Measurements from ENCODE around the gene IL19.

The IL19 gene

GRCh38 chr1:206729507-206729906 lies 41.1 kb upstream of the IL19 start:
- CTCF ChIA-PET, result interaction anchor here (0.8 to 1.8 kb wide), 2 partner anchors 11 to 183 kb away, joined by 4 to 9 read pairs; no protein-coding TSS in a partner anchor
- TF ChIP-seq ZSCAN16 (tag by site-specific recombination; IDR thresholded peaks at IDR 0.05), result no peak
- no peak for TF ChIP-seq RBAK (tag by site-specific recombination; IDR thresholded peaks at IDR 0.05)
- no peak for TF ChIP-seq PRDM6 (tag by site-specific recombination; IDR thresholded peaks at IDR 0.05)
- TF ChIP-seq ZNF514 (tag by site-specific recombination; IDR thresholded peaks at IDR 0.05), result no peak
- no peak for TF ChIP-seq ZNF645 (tag by site-specific recombination; IDR thresholded peaks at IDR 0.05)
- no peak for TF ChIP-seq SCRT1 (tag by site-specific recombination; IDR thresholded peaks at IDR 0.05; ENCODE audit: borderline replicate concordance)
- no peak for TF ChIP-seq ZNF341 (tag by site-specific recombination; IDR thresholded peaks at IDR 0.05; ENCODE audit: low read depth)
- no peak for TF ChIP-seq ZNF394 (tag by site-specific recombination; IDR thresholded peaks at IDR 0.05; ENCODE audit: borderline replicate concordance)
- no peak for TF ChIP-seq ZNF23 (tag by site-specific recombination; IDR thresholded peaks at IDR 0.05; ENCODE audit: borderline replicate concordance)
- no peak for TF ChIP-seq ZBTB10 (tag by site-specific recombination; IDR thresholded peaks at IDR 0.05)
- no peak for TF ChIP-seq ZNF747 (tag by site-specific recombination; IDR thresholded peaks at IDR 0.05)
- TF ChIP-seq ZNF623 (tag by site-specific recombination; IDR thresholded peaks at IDR 0.05), result no peak
- no peak overlapping the region for H3K27ac ChIP-seq (ENCODE audit: extremely low read depth, low read depth, low read length)

GRCh38 chr1:206732508-206732907 lies 38.1 kb upstream of the IL19 start:
- H3K4me1 ChIP-seq (ENCODE audit: control insufficient read depth, insufficient read depth, low read length), result no peaks in the 10 kb centered on the region
- H3K4me3 ChIP-seq (ENCODE audit: low read depth, low read length), result no peak overlapping the region
- ChIA-PET POLR2A (no interaction called here), CTCF (interaction anchor here (0.5 to 6.4 kb wide), 4 partner anchors 180 to 250 kb away, joined by 3 to 73 read pairs (median 3); no protein-coding TSS in a partner anchor)
- no peaks in the 10 kb centered on the region for H3K9me3 ChIP-seq (ENCODE audit: control insufficient read depth, insufficient read depth, low read depth, low read length)
- H3K27ac ChIP-seq (ENCODE audit: extremely low read depth, low read depth, low read length), result no peak overlapping the region
- peaks cover 0 to 49% of the 10 kb centered on the region in 2 experiments; a peak in 1 of 3 replicates for H3K36me3 ChIP-seq (ENCODE audit: control insufficient read depth in 2 of 2, insufficient read depth in 1 of 2, low read length in 2 of 2)
- TF ChIP-seq ZBTB44 (tag by site-specific recombination; IDR thresholded peaks at IDR 0.05) (no peak), SP3 (tag by site-specific recombination; IDR thresholded peaks at IDR 0.05) (no peak), HOXA7 (CRISPR knock-in tag; IDR thresholded peaks at IDR 0.05; ENCODE audit: borderline replicate concordance) (no peak), ZBTB8A (tag by site-specific recombination; IDR thresholded peaks at IDR 0.05) (no peak), ZNF221 (tag by site-specific recombination; IDR thresholded peaks at IDR 0.05; ENCODE audit: borderline replicate concordance) (no peak), ZNF394 (tag by site-specific recombination; IDR thresholded peaks at IDR 0.05; ENCODE audit: borderline replicate concordance) (no peak), ZNF777 (tag by site-specific recombination; IDR thresholded peaks at IDR 0.05; ENCODE audit: borderline replicate concordance) (no peak), SP2 (tag by site-specific recombination; IDR thresholded peaks at IDR 0.05) (no peak), ZNF510 (tag by site-specific recombination; IDR thresholded peaks at IDR 0.05; ENCODE audit: insufficient replicate concordance) (no peak), PRDM10 (tag by site-specific recombination; IDR thresholded peaks at IDR 0.05) (no peak), ZNF112 (tag by site-specific recombination; IDR thresholded peaks at IDR 0.05) (no peak), ZNF23 (tag by site-specific recombination; IDR thresholded peaks at IDR 0.05; ENCODE audit: borderline replicate concordance) (no peak), ZBTB7A (tag by site-specific recombination; IDR thresholded peaks at IDR 0.05; ENCODE audit: low read depth) (no peak), ZIC2 (tag by site-specific recombination; IDR thresholded peaks at IDR 0.05) (no peak), ZNF785 (tag by site-specific recombination; IDR thresholded peaks at IDR 0.05) (no peak)

More at GRCh38 chr1:206729507-206729906, 41.1 kb upstream of the IL19 start:
- no peak overlapping the region for H3K4me3 ChIP-seq (ENCODE audit: low read depth, low read length)
- peaks cover 0 to 45% of the 10 kb centered on the region in 2 experiments; a peak in 1 of 3 replicates for H3K36me3 ChIP-seq (ENCODE audit: control insufficient read depth in 2 of 2, insufficient read depth in 1 of 2, low read length in 2 of 2)
- no peaks in the 10 kb centered on the region for H3K9me3 ChIP-seq (ENCODE audit: control insufficient read depth, insufficient read depth, low read depth, low read length)
- POLR2A ChIA-PET, result no interaction called here
- H3K4me1 ChIP-seq (ENCODE audit: control insufficient read depth, insufficient read depth, low read length), result no peaks in the 10 kb centered on the region
